ENCODE results near the gene ALAS2. TPM values are rescaled to one million over a fixed set of nuclear protein-coding genes. Genes with fewer than 3 reads are reported as not detected.

ALAS2 gene
- total and polyA plus RNA-seq, 2 of the 8 experiments (the other 6 are each of a cell fraction or from before 2014, with no cell fraction given): 0.27 to 0.32 TPM

- no peaks in the 10 kb centered on the region for H3K4me1 ChIP-seq (replicated peaks in 1 of 4; ENCODE audit: control insufficient read depth in 3 of 4, insufficient read depth in 4 of 4, low read length in 3 of 4)
- H2BK5ac ChIP-seq (ENCODE audit: low read depth, low read length): no peak overlapping the region
- H4K20me1 ChIP-seq (replicated peaks in 1 of 2; ENCODE audit: control insufficient read depth in 1 of 2, insufficient read depth in 2 of 2, low read length in 2 of 2): no peaks in the 10 kb centered on the region
- no peaks in the 10 kb centered on the region for H3K79me1 ChIP-seq (ENCODE audit: low read depth, low read length)
- H3K56ac ChIP-seq (replicated peaks; ENCODE audit: insufficient read length, low read depth, low read length): no peak overlapping the region
- no peak overlapping the region for H3K14ac ChIP-seq (ENCODE audit: insufficient read length)
- no peak overlapping the region for H4K8ac ChIP-seq (ENCODE audit: extremely low read depth, insufficient read depth, low read length)
- no peak for FAIRE-seq
- H3K4me3 ChIP-seq (ENCODE audit: extremely low read depth in 1 of 4, insufficient read depth in 2 of 4, low read depth in 3 of 4, low read length in 4 of 4): no peak overlapping the region
- no peak overlapping the region for H2BK20ac ChIP-seq (ENCODE audit: low read length)
- DNase-seq (ENCODE audit: low read depth in 1 of 2, low spot score in 2 of 2): no peak
- H2AK5ac ChIP-seq (ENCODE audit: low read depth, low read length): no peak overlapping the region
- CTCF ChIA-PET (ENCODE audit: partially characterized antibody): no interaction called here
- H3K9me3 ChIP-seq (ENCODE audit: insufficient read depth in 2 of 2, low read depth in 1 of 2, low read length in 1 of 2): no peaks in the 10 kb centered on the region; a peak in 1 of 4 replicates
- no peak overlapping the region for H3K4ac ChIP-seq (replicated peaks; ENCODE audit: insufficient read length, low read depth, low read length)
- H3K79me2 ChIP-seq (ENCODE audit: control insufficient read depth in 1 of 2, insufficient read depth in 2 of 2, low read length in 2 of 2): no peaks in the 10 kb centered on the region
- H3K18ac ChIP-seq (ENCODE audit: extremely low read depth, low read length): no peak overlapping the region
- H3K36me3 ChIP-seq (ENCODE audit: control insufficient read depth in 2 of 4, insufficient read depth in 4 of 4, low read length in 3 of 4): no peaks in the 10 kb centered on the region
- no peak overlapping the region for H4K91ac ChIP-seq (replicated peaks; ENCODE audit: insufficient read length, low read length)
- no peaks in the 10 kb centered on the region for H3K23me2 ChIP-seq (ENCODE audit: low read depth, low read length)
- H3K4me2 ChIP-seq (ENCODE audit: insufficient read depth in 1 of 2, low read depth in 2 of 2, low read length in 2 of 2): no peak overlapping the region
- no peak overlapping the region for H4K5ac ChIP-seq (ENCODE audit: insufficient read length, low read depth, low read length)
- no peak overlapping the region for H3K27ac ChIP-seq (ENCODE audit: low read depth, low read length)
- H2BK15ac ChIP-seq (ENCODE audit: low read length): no peak overlapping the region
- H2BK120ac ChIP-seq (replicated peaks; ENCODE audit: low read depth, low read length): no peak overlapping the region
- H3K23ac ChIP-seq (ENCODE audit: insufficient read length): no peak overlapping the region
- POLR2A ChIA-PET (ENCODE audit: partially characterized antibody): no interaction called here
- 36% methylated on average over 2 of the region's 6 CpGs; no CpG with 5 or more reads in 1 of the 2 experiments for WGBS, 2 experiments (ENCODE audit: extremely low coverage in 1 of 2, insufficient coverage in 1 of 2, insufficient read length in 1 of 2, insufficient replicate concordance in 2 of 2, low coverage in 1 of 2, low lambda C conversion rate in 2 of 2, missing lambda C conversion rate in 1 of 2)
- H2BK12ac ChIP-seq (ENCODE audit: low read depth, low read length): no peak overlapping the region
- TF ChIP-seq TAF7 (optimal IDR thresholded peaks at IDR 0.05; ENCODE audit: borderline replicate concordance, low read depth, low read length) (no peak), JUN (IDR thresholded peaks at IDR 0.05; ENCODE audit: low read depth, low read length) (no peak), TAF1 (IDR thresholded peaks at IDR 0.05; ENCODE audit: low read depth, low read length) (no peak), RBBP5 (IDR thresholded peaks at IDR 0.05; ENCODE audit: borderline replicate concordance, low read depth, low read length) (no peak), CBX5 (IDR thresholded peaks at IDR 0.05; ENCODE audit: low read depth, low read length) (no peak), ATF3 (IDR thresholded peaks at IDR 0.05; ENCODE audit: insufficient read depth, low read depth, low read length) (no peak), RAD21 (IDR thresholded peaks at IDR 0.05 in 1 of 2, conservative IDR thresholded peaks at IDR 0.05 in 1 of 2; ENCODE audit: low read depth in 2 of 2, low read length in 2 of 2) (no peak), PHF8 (conservative IDR thresholded peaks at IDR 0.05; ENCODE audit: low read depth, low read length) (no peak), SRF (IDR thresholded peaks at IDR 0.05; ENCODE audit: low read depth, low read length) (no peak)
- H3K27me3 ChIP-seq (replicated peaks in 1 of 4; ENCODE audit: control insufficient read depth in 3 of 4, extremely low read depth in 1 of 4, insufficient read depth in 3 of 4, low read length in 3 of 4): no peaks in the 10 kb centered on the region
- no peak overlapping the region for H3K9ac ChIP-seq (replicated peaks in 1 of 4; ENCODE audit: extremely low read depth in 1 of 4, low read depth in 3 of 4, low read length in 3 of 4)
- no peak overlapping the region for H2AFZ ChIP-seq (ENCODE audit: low read length)
Measured at GRCh38 chrX:54980334-54980733, 50.4 kb downstream of the ALAS2 start.
